Measurements from ENCODE around the gene APOBEC3H. TPM values are rescaled to one million over a fixed set of nuclear protein-coding genes. Genes with fewer than 3 reads are reported as not detected.
A peak's percentile ranks its signal among the peaks of the same experiment; 100 is the strongest.
"Not testable (repeated sequence)": the region's sequence is repeated elsewhere in the genome, so short reads cannot be mapped to it uniquely, and the experiment has no call there.

The APOBEC3H gene
- total RNA-seq, 1 experiment from 2014 or later = 2.5 TPM

DNA sequence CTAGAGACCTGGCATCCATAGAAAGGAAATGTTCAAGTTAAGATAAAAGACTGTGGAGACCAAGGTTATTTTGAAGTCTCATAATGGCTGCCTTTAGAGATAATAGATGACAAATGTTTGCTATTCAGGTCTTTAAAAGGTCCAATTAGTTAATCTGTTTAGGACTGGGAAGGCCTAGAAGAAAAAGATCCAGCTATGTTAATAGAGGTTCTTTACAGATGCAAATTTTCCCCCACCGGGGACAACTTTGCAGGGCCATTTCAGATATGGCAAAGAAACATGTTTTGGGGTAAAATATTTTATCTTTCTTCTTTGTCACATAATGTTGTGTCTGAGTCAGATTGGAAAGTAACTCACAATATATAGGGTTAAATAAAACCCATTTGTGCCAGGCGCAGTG is 23.1 kb upstream of the APOBEC3H start:
- Histone ChIP-seq H3K9me2 (ENCODE audit: insufficient read depth) (no peaks in the 10 kb centered on the region), H3K9me3 (ENCODE audit: insufficient read depth, low read depth) (no peaks in the 10 kb centered on the region), H3K27me3 (ENCODE audit: insufficient read depth, low read depth) (no peaks in the 10 kb centered on the region), H3K27ac (no peak overlapping the region), H3K4me3 (no peak overlapping the region), H3K4me2 (no peak overlapping the region), H4K20me1 (ENCODE audit: insufficient read depth) (no peaks in the 10 kb centered on the region), H3K4me1 (replicated peaks; ENCODE audit: insufficient read depth) (peaks cover 32% of the 10 kb centered on the region), H3F3A (ENCODE audit: insufficient read depth, low read depth) (peaks cover 18% of the 10 kb centered on the region), H2AFZ (no peak overlapping the region), H3K36me3 (ENCODE audit: low read depth) (no peaks in the 10 kb centered on the region), H3K79me2 (ENCODE audit: low read depth) (0 out of 2 replicates have a peak, but pooled peaks cover 5% of the 10 kb centered on the region)
- no TSS peak for BruUV-seq (replicated peaks)
- ChIA-PET CTCF (no interaction called here), POLR2A (ENCODE audit: unreplicated experiment) (no interaction called here)
- no peak for DNase-seq
- TF ChIP-seq, protein P1, sequence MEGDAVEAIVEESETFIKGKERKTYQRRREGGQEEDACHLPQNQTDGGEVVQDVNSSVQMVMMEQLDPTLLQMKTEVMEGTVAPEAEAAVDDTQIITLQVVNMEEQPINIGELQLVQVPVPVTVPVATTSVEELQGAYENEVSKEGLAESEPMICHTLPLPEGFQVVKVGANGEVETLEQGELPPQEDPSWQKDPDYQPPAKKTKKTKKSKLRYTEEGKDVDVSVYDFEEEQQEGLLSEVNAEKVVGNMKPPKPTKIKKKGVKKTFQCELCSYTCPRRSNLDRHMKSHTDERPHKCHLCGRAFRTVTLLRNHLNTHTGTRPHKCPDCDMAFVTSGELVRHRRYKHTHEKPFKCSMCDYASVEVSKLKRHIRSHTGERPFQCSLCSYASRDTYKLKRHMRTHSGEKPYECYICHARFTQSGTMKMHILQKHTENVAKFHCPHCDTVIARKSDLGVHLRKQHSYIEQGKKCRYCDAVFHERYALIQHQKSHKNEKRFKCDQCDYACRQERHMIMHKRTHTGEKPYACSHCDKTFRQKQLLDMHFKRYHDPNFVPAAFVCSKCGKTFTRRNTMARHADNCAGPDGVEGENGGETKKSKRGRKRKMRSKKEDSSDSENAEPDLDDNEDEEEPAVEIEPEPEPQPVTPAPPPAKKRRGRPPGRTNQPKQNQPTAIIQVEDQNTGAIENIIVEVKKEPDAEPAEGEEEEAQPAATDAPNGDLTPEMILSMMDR (conservative IDR thresholded peaks at IDR 0.05) = no peak
- TF ChIP-seq EZH2 (IDR thresholded peaks at IDR 0.05; ENCODE audit: low read depth) = no peak
- intact Hi-C loops (cut with micrococcal nuclease; ENCODE audit: unreplicated experiment) = no loop called here

DNA sequence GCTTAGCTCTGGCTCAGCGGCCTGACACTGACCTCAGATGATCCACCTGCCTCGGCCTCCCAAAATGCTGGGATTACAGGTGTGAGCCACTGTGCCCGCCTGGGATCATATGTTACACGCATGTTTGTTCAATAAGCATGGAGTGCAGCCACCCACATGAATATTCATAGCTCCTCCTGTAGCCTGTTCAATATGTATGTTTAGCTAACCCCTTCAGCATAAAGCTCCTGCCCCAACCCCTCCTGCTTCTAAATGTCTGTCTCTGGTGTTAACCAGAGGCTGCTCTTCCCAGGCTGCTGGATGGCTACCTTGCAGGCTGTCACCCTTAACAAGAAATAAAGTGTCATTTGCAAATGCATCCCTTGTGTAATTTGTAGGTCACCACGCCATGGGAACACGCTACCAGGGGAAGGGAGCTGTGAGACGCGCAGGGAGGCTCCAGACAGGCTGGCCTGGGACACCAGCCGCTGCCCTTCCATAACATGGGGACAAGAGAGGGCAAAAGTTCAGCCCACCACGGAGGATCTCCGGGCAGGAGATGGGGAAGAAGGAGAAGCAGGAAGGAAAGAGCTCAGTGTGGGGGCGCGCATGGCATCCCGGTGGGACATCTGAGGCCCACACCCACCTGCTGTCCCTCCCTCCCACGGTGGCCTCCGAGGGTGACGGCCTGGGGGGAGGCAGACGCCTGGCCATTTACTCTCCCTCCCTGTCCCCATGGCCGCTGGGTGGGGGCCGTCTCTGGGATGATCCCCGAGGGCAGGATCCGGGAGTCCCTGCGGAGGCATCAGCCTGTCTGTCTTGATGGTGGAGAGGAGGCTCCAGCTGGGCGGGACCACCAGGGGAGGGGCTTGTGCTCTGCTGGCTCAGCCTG is 20.7 kb upstream of the APOBEC3H start:
- POLR2A ChIA-PET (ENCODE audit: unreplicated experiment); BruUV-seq (replicated peaks); H3K4me2 ChIP-seq; H4K20me1 ChIP-seq (ENCODE audit: insufficient read depth); H3K4me3 ChIP-seq; H3K27me3 ChIP-seq (ENCODE audit: insufficient read depth, low read depth); H3K9me3 ChIP-seq (ENCODE audit: insufficient read depth, low read depth); H3K27ac ChIP-seq; H2AFZ ChIP-seq; CTCF ChIA-PET; H3K36me3 ChIP-seq (ENCODE audit: low read depth); H3F3A ChIP-seq (ENCODE audit: insufficient read depth, low read depth); DNase-seq; intact Hi-C loops (cut with micrococcal nuclease; ENCODE audit: unreplicated experiment); H3K9me2 ChIP-seq (ENCODE audit: insufficient read depth); H3K4me1 ChIP-seq (replicated peaks; ENCODE audit: insufficient read depth); H3K79me2 ChIP-seq (ENCODE audit: low read depth): not testable (repeated sequence)

DNA sequence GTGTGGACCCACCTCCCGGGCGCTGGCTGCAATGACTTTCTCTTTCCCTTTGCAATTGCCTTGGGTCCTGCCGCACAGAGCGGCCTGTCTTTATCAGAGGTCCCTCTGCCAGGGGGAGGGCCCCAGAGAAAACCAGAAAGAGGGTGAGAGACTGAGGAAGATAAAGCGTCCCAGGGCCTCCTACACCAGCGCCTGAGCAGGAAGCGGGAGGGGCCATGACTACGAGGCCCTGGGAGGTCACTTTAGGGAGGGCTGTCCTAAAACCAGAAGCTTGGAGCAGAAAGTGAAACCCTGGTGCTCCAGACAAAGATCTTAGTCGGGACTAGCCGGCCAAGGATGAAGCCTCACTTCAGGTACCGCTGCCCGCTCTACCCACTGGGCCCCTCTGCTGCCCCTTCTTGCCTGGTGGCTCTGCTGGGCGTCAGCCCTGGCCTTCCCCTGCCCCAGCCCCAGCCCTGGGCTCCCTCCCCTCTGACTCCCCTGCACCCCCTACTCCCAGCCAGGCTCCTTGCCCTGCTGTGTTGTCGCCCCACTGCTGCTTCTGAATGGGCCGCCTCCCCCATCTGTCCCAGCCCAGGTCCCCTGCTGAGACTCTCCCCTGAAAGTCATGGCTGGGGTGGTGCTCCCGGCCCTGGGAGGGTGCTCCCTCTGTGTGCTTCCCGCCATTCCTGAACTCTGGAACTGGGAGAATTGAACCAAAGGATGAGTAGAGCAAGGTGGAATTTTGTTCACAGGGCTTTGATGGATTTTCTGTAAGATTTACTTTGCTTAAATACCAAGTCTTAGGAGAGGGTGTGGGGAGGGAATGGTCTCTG is 19.8 kb upstream of the APOBEC3H start, which contains the start of gene APOBEC3G:
Gene APOBEC3G (plus strand): TSS at position 250 of the 815 bp plus-strand sequence. CDS start 87 bp downstream, at position 337.
- intact Hi-C loops (cut with micrococcal nuclease; ENCODE audit: unreplicated experiment); H3K36me3 ChIP-seq (ENCODE audit: low read depth); H3K9me3 ChIP-seq (ENCODE audit: insufficient read depth, low read depth); H3F3A ChIP-seq (ENCODE audit: insufficient read depth, low read depth); H3K27me3 ChIP-seq (ENCODE audit: insufficient read depth, low read depth); H3K79me2 ChIP-seq (ENCODE audit: low read depth); DNase-seq; H3K4me2 ChIP-seq; H3K4me1 ChIP-seq (replicated peaks; ENCODE audit: insufficient read depth); H3K27ac ChIP-seq; H3K4me3 ChIP-seq; H2AFZ ChIP-seq; H3K9me2 ChIP-seq (ENCODE audit: insufficient read depth); H4K20me1 ChIP-seq (ENCODE audit: insufficient read depth); POLR2A ChIA-PET (ENCODE audit: unreplicated experiment): not testable (repeated sequence)
- CTCF ChIA-PET = interaction anchor here (0.6 kb wide), 1 partner anchor 14 kb away, joined by 3 read pairs; no protein-coding TSS in a partner anchor
- BruUV-seq (replicated peaks) = TSS peak; percentile 41

DNA sequence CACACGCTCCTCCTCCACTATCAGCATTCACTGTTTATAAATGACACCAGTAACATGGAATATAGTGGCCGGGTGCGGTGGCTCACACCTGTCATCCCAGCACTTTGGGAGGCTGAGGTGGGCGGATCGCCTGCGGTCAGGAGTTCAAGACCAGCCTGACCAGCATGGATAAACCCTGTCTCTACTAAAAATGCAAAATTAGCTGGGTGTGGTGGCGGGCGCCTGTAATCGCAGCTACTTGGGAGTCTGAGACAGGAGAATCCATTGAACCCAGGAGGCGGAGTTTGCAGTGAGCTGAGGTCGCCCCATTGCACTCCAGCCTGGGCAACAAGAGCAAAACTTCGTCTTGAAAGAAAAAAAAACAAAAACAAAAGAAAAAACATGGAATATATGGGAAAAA is 19.1 kb upstream of the APOBEC3H start:
- H3K9me3 ChIP-seq (ENCODE audit: insufficient read depth, low read depth); H3K9me2 ChIP-seq (ENCODE audit: insufficient read depth); intact Hi-C loops (cut with micrococcal nuclease; ENCODE audit: unreplicated experiment); H3F3A ChIP-seq (ENCODE audit: insufficient read depth, low read depth); H4K20me1 ChIP-seq (ENCODE audit: insufficient read depth); H3K79me2 ChIP-seq (ENCODE audit: low read depth); H2AFZ ChIP-seq; H3K4me2 ChIP-seq; H3K27ac ChIP-seq; H3K4me3 ChIP-seq; BruUV-seq (replicated peaks); POLR2A ChIA-PET (ENCODE audit: unreplicated experiment); H3K4me1 ChIP-seq (replicated peaks; ENCODE audit: insufficient read depth); H3K36me3 ChIP-seq (ENCODE audit: low read depth); H3K27me3 ChIP-seq (ENCODE audit: insufficient read depth, low read depth); DNase-seq: not testable (repeated sequence)
- CTCF ChIA-PET = interaction anchor here (0.7 kb wide), 1 partner anchor 12 kb away, joined by 5 read pairs; no protein-coding TSS in a partner anchor
